GM19035 (cell line): Measurements from ENCODE around the gene LRRC36.
"Not testable (repeated sequence)": the region's sequence is repeated elsewhere in the genome, so short reads cannot be mapped to it uniquely, and the experiment has no call there.

Experiments used
- ATAC-seq: cut with Tn5 transposase; IDR thresholded peaks from one replicate; pipeline ENCODE4 v1.9.1; 2021; ENCODE audit not compliant: unreplicated experiment

Gene LRRC36

GRCh38 chr16:67341250-67341649 lies 14.6 kb downstream of the LRRC36 start:
- ATAC-seq, result no peak

- ATAC-seq, result no peak
Measured at GRCh38 chr16:67342616-67343015, 16.0 kb downstream of the LRRC36 start.

GRCh38 chr16:67345401-67345800 lies 18.8 kb downstream of the LRRC36 start:
- no peak for ATAC-seq

DNA sequence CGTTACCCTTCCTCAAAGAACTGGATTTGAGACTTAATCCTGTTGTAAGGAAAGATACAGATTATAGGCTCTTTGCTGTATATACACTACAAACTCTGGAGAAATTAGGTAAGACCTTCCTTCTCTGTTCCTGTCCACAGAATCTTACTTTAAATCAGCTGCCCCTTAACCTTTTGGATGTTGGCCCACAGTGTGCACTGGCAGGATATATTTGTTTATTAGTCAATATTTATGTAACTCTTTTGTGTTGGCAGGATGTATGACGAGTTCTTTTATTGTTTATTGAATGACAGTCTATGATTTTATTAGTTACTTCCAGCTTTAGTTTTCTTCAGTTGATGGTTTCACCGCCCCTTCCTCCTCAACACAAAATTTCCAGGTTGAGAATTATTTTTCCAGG lies 19.7 kb downstream of the LRRC36 start:
- ATAC-seq, result no peak

- no peak for ATAC-seq
Measured at GRCh38 chr16:67349172-67349571, 22.6 kb downstream of the LRRC36 start.

DNA sequence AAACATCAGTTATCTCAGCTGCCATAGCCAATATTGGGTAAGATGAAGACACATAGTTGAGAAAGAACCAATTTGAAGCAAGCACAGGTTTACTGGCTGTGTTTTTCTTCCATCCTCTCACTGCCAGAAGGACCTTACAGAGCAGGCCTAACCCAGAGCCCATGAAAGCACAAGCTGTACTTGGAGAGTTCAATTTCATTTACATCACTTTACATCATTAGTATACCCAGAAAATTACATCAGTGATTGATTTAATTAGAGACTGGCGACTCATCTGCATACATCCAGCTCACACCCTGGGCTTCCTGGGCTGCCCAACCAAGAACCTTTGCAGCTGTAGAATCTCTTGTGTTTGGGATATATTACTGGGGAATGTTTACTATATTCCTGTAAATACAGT lies 23.7 kb downstream of the LRRC36 start:
- ATAC-seq, result no peak

DNA sequence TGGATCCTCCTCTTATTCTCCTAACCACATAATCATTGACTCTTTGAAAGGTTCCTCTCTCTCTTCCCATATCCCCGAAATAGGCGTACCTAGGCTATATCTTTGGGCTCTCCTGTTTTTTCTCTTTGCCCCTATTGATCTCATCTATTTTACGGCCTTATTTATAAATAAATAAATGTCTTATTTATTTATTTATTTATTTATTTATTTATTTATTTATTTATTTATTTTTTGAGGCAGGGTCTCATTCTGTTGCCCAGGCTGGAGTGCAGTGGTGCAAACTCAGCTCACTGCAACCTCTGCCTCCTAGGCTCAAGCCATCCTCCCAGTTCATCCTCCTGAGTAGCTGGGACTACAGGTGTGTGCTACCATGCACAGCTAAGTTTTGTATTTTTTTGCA lies 25.8 kb downstream of the LRRC36 start:
- not testable (repeated sequence) for ATAC-seq

GRCh38 chr16:67356396-67356795 lies 29.8 kb downstream of the LRRC36 start:
- no peak for ATAC-seq

- ATAC-seq, result no peak
Measured at GRCh38 chr16:67357561-67357960, 30.9 kb downstream of the LRRC36 start.

DNA sequence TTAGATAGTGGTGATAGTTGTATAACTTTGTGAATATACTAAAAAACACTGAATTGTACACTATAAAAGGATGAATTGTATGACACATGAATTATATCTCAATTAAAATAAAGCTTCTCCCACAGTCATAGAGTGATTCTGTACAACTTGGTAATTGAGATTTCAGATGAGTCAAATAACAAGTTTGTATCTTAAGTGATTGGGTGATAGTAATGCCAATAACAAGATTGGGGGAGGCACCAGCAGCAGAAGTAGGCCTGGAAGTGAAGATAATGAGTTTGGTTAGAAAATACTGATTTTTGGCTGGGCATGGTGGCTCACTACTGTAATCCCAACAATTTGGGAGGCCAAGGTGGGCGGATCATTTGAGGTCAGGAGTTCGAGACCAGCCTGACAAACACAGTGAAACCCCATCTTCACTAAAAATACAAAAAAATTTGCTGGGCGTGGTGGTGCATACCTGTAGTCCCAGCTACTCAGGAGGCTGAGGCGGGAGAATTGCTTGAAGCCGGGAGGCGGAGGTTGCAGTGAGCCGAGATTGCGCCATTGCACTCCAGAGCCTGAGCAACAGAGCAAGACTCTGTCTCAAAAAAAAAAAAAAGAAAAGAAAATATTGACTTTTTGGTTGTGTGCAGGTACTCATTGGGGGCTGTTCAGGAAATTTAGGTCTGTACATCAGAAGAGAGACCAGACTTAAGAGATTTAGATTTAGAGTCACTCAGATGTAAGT lies 33.1 kb downstream of the LRRC36 start:
- ATAC-seq, result not testable (repeated sequence)

DNA sequence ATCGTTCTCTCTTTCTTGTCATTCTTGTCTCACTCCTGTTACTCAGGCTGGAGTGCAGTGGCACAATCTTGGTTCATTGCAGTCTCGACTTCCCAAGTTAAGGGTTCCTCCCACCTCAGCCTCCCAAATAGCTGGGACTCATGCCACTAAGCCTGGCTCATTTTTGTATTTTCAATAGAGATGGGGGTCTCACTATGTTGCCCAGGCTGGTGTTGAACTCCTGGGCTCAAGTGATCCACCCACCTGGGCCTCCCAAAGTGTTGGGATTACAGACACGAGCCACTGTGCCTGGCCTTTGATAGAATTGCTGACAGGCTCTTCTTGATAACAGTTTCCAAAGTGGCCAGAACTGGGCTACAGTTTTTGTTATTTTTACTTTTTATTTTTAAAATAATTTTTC lies 34.4 kb downstream of the LRRC36 start:
- ATAC-seq, result no peak

DNA sequence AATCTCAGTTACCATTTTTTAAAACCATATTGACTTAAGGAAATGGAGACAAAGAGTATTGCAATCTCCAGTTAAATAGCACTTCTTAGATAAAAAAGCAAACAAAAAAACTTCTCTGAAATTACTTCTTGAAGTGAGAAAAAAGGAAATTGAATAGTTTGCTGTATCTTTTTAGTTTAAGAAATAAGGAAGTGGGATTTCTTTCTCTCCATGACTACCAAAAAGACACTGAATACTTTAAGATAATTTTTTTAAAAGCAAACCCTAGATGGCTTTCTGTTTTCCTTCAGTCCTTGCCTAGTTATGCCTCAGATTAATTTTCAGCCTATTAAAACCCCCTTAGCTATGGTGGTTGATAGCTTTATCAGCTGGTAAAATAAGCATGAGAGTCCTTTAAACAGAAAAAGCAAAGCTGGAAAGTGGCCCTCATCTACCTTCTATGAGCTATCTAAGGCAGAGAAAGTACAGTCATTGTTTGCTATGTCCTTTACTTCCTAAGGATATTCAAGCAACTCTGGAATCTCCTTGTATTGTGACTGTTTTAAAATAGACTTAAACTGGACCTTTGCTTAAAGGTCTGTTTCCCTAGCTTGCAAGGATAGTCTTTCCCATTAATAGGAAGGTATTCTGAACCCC lies 38.1 kb downstream of the LRRC36 start:
- no peak for ATAC-seq

- ATAC-seq, result no peak
Measured at GRCh38 chr16:67370661-67371060, 44.0 kb downstream of the LRRC36 start.

DNA sequence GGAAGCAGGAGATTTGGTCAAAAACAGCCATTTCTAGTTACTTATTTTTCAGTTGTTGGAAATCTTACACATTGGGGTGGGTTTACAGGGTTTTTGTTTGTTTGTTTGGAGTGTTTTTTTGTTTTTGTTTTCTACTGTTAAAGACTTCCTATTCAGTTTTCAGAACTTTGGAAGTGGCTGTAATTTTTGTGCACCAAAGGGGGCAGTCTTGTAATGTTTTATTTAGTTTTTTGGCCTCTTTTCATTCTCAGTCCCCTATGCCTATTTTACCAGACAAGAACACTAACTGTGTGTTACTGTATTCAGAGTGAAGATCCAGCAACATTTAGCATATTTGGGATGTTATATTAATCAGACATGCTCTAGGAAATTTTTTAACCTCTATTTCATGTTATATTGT lies 46.0 kb downstream of the LRRC36 start:
- no peak for ATAC-seq

GRCh38 chr16:67376012-67376411 lies 49.4 kb downstream of the LRRC36 start:
- ATAC-seq, result not testable (repeated sequence)

DNA sequence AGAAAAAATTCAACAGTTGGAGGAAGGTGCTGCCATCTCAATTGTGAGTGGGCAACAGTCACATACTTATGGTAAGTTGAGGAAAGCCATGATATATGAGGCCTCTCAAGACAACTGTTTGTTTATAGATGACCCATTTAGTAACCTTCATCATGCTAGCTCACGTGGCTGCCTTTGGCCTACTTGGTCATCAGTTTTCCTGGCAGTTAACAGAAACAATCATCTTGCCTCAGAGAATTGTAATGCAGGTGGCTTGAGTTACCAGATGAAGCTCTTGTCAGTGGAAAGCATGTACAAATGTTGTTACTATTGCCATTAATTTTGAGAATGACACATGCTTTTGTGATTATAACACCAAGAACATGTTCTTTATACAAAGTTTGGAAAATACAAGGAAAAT lies 52.0 kb downstream of the LRRC36 start:
- ATAC-seq, result no peak

DNA sequence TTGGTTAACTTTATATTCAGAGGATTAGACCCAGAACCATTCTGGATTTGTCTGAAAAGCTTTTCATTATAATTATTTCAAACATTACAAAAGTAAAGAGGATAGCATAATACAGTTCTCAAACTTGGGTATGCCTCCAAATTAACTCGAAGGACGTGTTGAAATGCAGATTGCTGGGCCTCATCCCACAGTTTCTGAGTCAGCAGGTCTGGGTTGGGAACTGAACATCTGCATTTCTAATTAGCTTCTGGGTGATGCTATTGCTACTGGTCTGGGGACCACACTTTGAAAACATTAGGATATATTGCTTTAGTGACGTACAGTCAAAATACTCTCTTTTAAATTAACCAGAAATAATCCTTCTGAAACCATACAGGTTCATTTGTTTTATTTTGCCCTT lies 56.7 kb downstream of the LRRC36 start:
- no peak for ATAC-seq

DNA sequence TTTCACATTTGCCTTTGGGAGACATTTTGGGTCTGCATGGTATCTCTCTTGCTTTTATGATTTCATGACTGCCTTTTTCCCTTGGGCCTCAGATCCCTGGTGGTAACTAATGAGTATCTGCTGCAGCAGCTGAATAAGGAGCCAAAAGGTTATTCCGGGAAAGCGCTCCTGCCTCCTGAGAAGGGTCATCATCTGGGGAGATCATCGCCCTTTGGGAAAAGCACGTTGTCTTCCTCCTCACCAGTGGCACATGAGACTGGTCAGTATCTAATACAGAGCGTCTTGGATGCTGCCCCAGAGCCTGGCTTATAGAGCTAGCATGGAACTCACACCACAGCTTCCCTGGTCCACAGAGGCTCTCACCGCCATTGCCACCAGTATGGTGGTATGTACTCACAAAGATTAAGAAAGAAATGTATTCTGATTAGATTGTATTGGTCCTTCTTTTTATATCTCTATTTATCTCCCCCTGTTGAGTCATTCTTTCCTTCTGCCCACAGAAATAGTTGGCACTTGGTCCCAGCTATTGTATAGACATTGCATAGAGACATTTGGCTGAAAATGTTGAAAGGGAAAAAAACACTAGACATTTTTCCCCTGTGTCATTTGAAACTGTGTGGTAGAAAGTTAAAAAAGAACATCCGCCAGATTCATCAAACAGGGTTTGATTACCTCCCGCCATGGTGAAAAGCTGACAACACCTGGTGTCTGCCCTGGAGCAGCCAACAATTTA lies 58.3 kb downstream of the LRRC36 start:
- no peak for ATAC-seq

DNA sequence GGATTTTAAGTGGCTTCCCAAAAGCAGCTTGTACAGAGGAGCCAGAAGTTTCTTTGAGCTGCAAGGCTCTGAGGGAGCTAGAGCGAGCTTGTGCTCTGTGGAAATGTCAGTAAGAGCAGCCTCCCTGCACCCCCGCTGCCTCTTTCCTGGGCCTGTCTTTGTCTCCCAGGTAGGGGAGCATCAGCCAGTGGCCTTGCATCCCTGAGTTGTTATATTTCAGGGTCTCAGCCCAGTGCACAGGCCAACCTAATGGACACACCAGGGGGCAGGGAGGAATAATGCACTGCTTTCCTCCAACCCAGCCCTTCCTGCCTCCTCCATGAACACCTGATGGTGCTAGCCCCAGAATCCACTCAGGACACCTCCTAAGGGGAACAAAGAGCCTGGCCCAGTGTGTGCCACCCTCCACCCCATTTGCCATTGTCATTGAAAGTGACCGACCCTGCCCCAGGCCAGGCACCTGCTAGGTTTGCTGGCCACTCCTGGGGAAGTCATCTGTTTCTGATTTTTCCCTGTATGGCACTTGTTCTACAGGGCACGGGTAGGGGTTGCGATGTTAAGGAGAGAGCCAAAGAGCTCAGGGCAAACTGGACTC lies 60.3 kb downstream of the LRRC36 start:
- no peak for ATAC-seq

- ATAC-seq, result no peak
Measured at GRCh38 chr16:67387479-67388079, 61.0 kb downstream of the LRRC36 start.

DNA sequence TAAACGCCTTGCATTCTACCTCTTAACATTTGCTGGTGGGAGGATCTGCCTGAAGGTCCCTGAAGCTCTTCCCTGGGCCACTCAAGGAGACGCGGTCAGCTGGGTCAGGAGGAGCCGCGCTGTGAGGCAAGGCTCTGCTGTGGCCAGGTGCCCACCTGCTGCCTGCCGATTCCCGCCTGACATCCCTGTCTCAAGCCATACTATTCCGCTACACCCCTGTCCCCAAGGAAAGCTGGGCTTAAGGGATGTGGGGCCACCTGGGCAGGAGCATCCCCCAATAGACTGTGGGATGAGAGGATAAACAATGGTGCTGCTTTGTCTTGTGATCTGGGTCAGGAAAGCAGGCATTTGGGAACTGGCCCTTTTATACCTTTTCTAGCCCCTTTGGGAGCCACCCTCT lies 61.6 kb downstream of the LRRC36 start:
- ATAC-seq, result no peak
